ENCODE measurements around the gene UBL4B. TPM values are rescaled to one million over a fixed set of nuclear protein-coding genes. Genes with fewer than 3 reads are reported as not detected.

The UBL4B gene
- total RNA-seq, 1 donor from 2014 or later, result not detected

- no peak for TF ChIP-seq CTCF (IDR thresholded peaks at IDR 0.05; ENCODE audit: insufficient read depth, low read length, poor library complexity, severe bottlenecking)
- H3K36me3 ChIP-seq (ENCODE audit: control insufficient read depth, insufficient read depth, low read length), result no peaks in the 10 kb centered on the region
- peaks cover 44% of the 10 kb centered on the region for H3K27me3 ChIP-seq (ENCODE audit: control insufficient read depth, insufficient read depth, low read length)
- DNase-seq (ENCODE audit: low read depth), result no peak
- no peak overlapping the region for H3K4me3 ChIP-seq (ENCODE audit: low read depth, low read length)
Measured at GRCh38 chr1:110153407-110153950, 41.2 kb downstream of the UBL4B start.

- TF ChIP-seq CTCF (IDR thresholded peaks at IDR 0.05; ENCODE audit: insufficient read depth, low read length, poor library complexity, severe bottlenecking), result no peak
- DNase-seq (ENCODE audit: low read depth), result no peak
- no peaks in the 10 kb centered on the region for H3K36me3 ChIP-seq (ENCODE audit: control insufficient read depth, insufficient read depth, low read length)
- H3K27me3 ChIP-seq (ENCODE audit: control insufficient read depth, insufficient read depth, low read length), result peaks cover 25% of the 10 kb centered on the region
- no peak overlapping the region for H3K4me3 ChIP-seq (ENCODE audit: low read depth, low read length)
Measured at GRCh38 chr1:110155878-110156522, 43.8 kb downstream of the UBL4B start.

GRCh38 chr1:110158261-110158660, 46.0 kb downstream of the UBL4B start:
- H3K4me3 ChIP-seq (ENCODE audit: low read depth, low read length), result no peak overlapping the region
- H3K27me3 ChIP-seq (ENCODE audit: control insufficient read depth, insufficient read depth, low read length), result peaks cover 10% of the 10 kb centered on the region
- no peaks in the 10 kb centered on the region for H3K36me3 ChIP-seq (ENCODE audit: control insufficient read depth, insufficient read depth, low read length)
- no peak for TF ChIP-seq CTCF (IDR thresholded peaks at IDR 0.05; ENCODE audit: insufficient read depth, low read length, poor library complexity, severe bottlenecking)
- DNase-seq (ENCODE audit: low read depth), result no peak

- no peak for TF ChIP-seq CTCF (IDR thresholded peaks at IDR 0.05; ENCODE audit: insufficient read depth, low read length, poor library complexity, severe bottlenecking)
- DNase-seq (ENCODE audit: low read depth), result no peak
- Histone ChIP-seq H3K27me3 (ENCODE audit: control insufficient read depth, insufficient read depth, low read length) (peaks cover 10% of the 10 kb centered on the region), H3K36me3 (ENCODE audit: control insufficient read depth, insufficient read depth, low read length) (no peaks in the 10 kb centered on the region), H3K4me3 (ENCODE audit: low read depth, low read length) (no peak overlapping the region)
Measured at GRCh38 chr1:110159168-110159567, 46.9 kb downstream of the UBL4B start.

GRCh38 chr1:110160538-110161100, 48.4 kb downstream of the UBL4B start:
- no peaks in the 10 kb centered on the region for H3K27me3 ChIP-seq (ENCODE audit: control insufficient read depth, insufficient read depth, low read length)
- no peak for TF ChIP-seq CTCF (IDR thresholded peaks at IDR 0.05; ENCODE audit: insufficient read depth, low read length, poor library complexity, severe bottlenecking)
- H3K36me3 ChIP-seq (ENCODE audit: control insufficient read depth, insufficient read depth, low read length), result no peaks in the 10 kb centered on the region
- no peak for DNase-seq (ENCODE audit: low read depth)
- H3K4me3 ChIP-seq (ENCODE audit: low read depth, low read length), result no peak overlapping the region

Measured in kidney epithelial cell (primary cell).